ENCODE data around the gene AQP12A.
"Not testable (repeated sequence)": the region's sequence is repeated elsewhere in the genome, so short reads cannot be mapped to it uniquely, and the experiment has no call there.

Gene AQP12A

GRCh38 chr2:240691631-240692420 lies at the start of gene AQP12A:
Gene AQP12A (plus strand): TSS chr2:240691866. CDS start chr2:240691914, 48 bp downstream.
- in situ Hi-C loops (cut with MboI; ENCODE audit: low sequenced_read_pairs), result not testable (repeated sequence)

- in situ Hi-C loops (cut with MboI; ENCODE audit: low sequenced_read_pairs), result no loop called here
Measured at GRCh38 chr2:240642061-240642805, 49.4 kb upstream of the AQP12A start.

GRCh38 chr2:240642806-240643092 lies 48.9 kb upstream of the AQP12A start:
- in situ Hi-C loops (cut with MboI; ENCODE audit: low sequenced_read_pairs), result no loop called here

- in situ Hi-C loops (cut with MboI; ENCODE audit: low sequenced_read_pairs), result no loop called here
Measured at GRCh38 chr2:240643093-240643810, 48.4 kb upstream of the AQP12A start.

- in situ Hi-C loops (cut with MboI; ENCODE audit: low sequenced_read_pairs), result no loop called here
Measured at GRCh38 chr2:240643811-240644150, 47.9 kb upstream of the AQP12A start.

GRCh38 chr2:240644171-240644651 lies 47.5 kb upstream of the AQP12A start:
- in situ Hi-C loops (cut with MboI; ENCODE audit: low sequenced_read_pairs), result no loop called here

- in situ Hi-C loops (cut with MboI; ENCODE audit: low sequenced_read_pairs), result no loop called here
Measured at GRCh38 chr2:240644859-240645301, 46.8 kb upstream of the AQP12A start.

GRCh38 chr2:240645346-240645745 lies 46.3 kb upstream of the AQP12A start:
- in situ Hi-C loops (cut with MboI; ENCODE audit: low sequenced_read_pairs), result no loop called here

- in situ Hi-C loops (cut with MboI; ENCODE audit: low sequenced_read_pairs), result no loop called here
Measured at GRCh38 chr2:240645801-240646175, 45.9 kb upstream of the AQP12A start.

GRCh38 chr2:240646176-240646899 lies 45.3 kb upstream of the AQP12A start:
- in situ Hi-C loops (cut with MboI; ENCODE audit: low sequenced_read_pairs), result no loop called here

GRCh38 chr2:240646900-240647502 lies 44.7 kb upstream of the AQP12A start:
- in situ Hi-C loops (cut with MboI; ENCODE audit: low sequenced_read_pairs), result no loop called here

GRCh38 chr2:240647503-240648154 lies 44.0 kb upstream of the AQP12A start:
- in situ Hi-C loops (cut with MboI; ENCODE audit: low sequenced_read_pairs), result no loop called here

- in situ Hi-C loops (cut with MboI; ENCODE audit: low sequenced_read_pairs), result no loop called here
Measured at GRCh38 chr2:240648155-240648649, 43.5 kb upstream of the AQP12A start.

- in situ Hi-C loops (cut with MboI; ENCODE audit: low sequenced_read_pairs), result no loop called here
Measured at GRCh38 chr2:240648650-240649275, 42.9 kb upstream of the AQP12A start.

GRCh38 chr2:240649331-240649730 lies 42.3 kb upstream of the AQP12A start:
- in situ Hi-C loops (cut with MboI; ENCODE audit: low sequenced_read_pairs), result no loop called here

- in situ Hi-C loops (cut with MboI; ENCODE audit: low sequenced_read_pairs), result no loop called here
Measured at GRCh38 chr2:240650254-240650965, 41.3 kb upstream of the AQP12A start.

GRCh38 chr2:240651185-240651584 lies 40.5 kb upstream of the AQP12A start:
- in situ Hi-C loops (cut with MboI; ENCODE audit: low sequenced_read_pairs), result no loop called here

GRCh38 chr2:240655931-240656886 lies 35.5 kb upstream of the AQP12A start:
- in situ Hi-C loops (cut with MboI; ENCODE audit: low sequenced_read_pairs), result no loop called here
